Central memory CD8-positive, alpha-beta T cell (primary cell): ENCODE measurements around the gene TARP.

Source experiments
- ATAC-seq: fragments of 150-1000 bp; cut with Tn5 transposase; replicated peaks from 2 replicates; pipeline ENCODE4 v1.10.0; 2022; ENCODE audit warnings: mild to moderate bottlenecking, moderate FRiP score, moderate number of reproducible peaks; ENCODE audit not compliant: poor library complexity, severe bottlenecking; ENCODE audit errors: extremely low read depth
- DNase-seq, 2 donors: peaks; one replicate each; pipeline ENCODE4 v3.0.0; 2021; ENCODE audit warnings: low spot score in 2 of 2
- H3K27ac Mint-ChIP-seq: one replicate; pipeline ENCODE4 v1.8.0; 2022; ENCODE audit warnings: low read depth, mild to moderate bottlenecking, moderate library complexity, mixed read lengths
- H3K27me3 Mint-ChIP-seq: one replicate; pipeline ENCODE4 v1.8.0; 2022; ENCODE audit warnings: mixed read lengths
- H3K36me3 Mint-ChIP-seq: one replicate; pipeline ENCODE4 v1.8.0; 2022; ENCODE audit warnings: mild to moderate bottlenecking, moderate library complexity, mixed read lengths; ENCODE audit not compliant: insufficient read depth
- H3K4me1 Mint-ChIP-seq: one replicate; pipeline ENCODE4 v1.8.0; 2022; ENCODE audit warnings: mixed read lengths
- H3K4me3 Mint-ChIP-seq: one replicate; pipeline ENCODE4 v1.8.0; 2022; ENCODE audit warnings: mild to moderate bottlenecking, moderate library complexity, mixed read lengths
- H3K9me3 Mint-ChIP-seq: one replicate; pipeline ENCODE4 v1.8.0; 2022; ENCODE audit warnings: mixed read lengths

The TARP gene

GRCh38 chr7:38292442-38292841, 19.0 kb upstream of the TARP start:
- DNase-seq: no peak
- no peaks in the 10 kb centered on the region for H3K4me1 Mint-ChIP-seq
- no peak overlapping the region for H3K27ac Mint-ChIP-seq
- ATAC-seq: no peak
- H3K9me3 Mint-ChIP-seq: no peaks in the 10 kb centered on the region
- H3K4me3 Mint-ChIP-seq: no peak overlapping the region
- H3K27me3 Mint-ChIP-seq: no peaks in the 10 kb centered on the region
- H3K36me3 Mint-ChIP-seq: no peaks in the 10 kb centered on the region

- ATAC-seq: no peak
- no peaks in the 10 kb centered on the region for H3K9me3 Mint-ChIP-seq
- no peak overlapping the region for H3K4me3 Mint-ChIP-seq
- H3K27me3 Mint-ChIP-seq: no peaks in the 10 kb centered on the region
- no peak for DNase-seq
- H3K36me3 Mint-ChIP-seq: no peaks in the 10 kb centered on the region
- no peaks in the 10 kb centered on the region for H3K4me1 Mint-ChIP-seq
- H3K27ac Mint-ChIP-seq: no peak overlapping the region
Measured at GRCh38 chr7:38291650-38292049, 18.2 kb upstream of the TARP start.

- no peak for ATAC-seq
- DNase-seq: no peak
- H3K36me3 Mint-ChIP-seq: no peaks in the 10 kb centered on the region
- H3K27ac Mint-ChIP-seq: no peak overlapping the region
- H3K9me3 Mint-ChIP-seq: no peaks in the 10 kb centered on the region
- H3K27me3 Mint-ChIP-seq: no peaks in the 10 kb centered on the region
- no peak overlapping the region for H3K4me3 Mint-ChIP-seq
- H3K4me1 Mint-ChIP-seq: no peaks in the 10 kb centered on the region
Measured at GRCh38 chr7:38291117-38291647, 17.7 kb upstream of the TARP start.

GRCh38 chr7:38284553-38284952, 11.1 kb upstream of the TARP start:
- H3K4me3 Mint-ChIP-seq: no peak overlapping the region
- H3K4me1 Mint-ChIP-seq: no peaks in the 10 kb centered on the region
- no peak for DNase-seq
- no peak for ATAC-seq
- H3K27ac Mint-ChIP-seq: no peak overlapping the region
- H3K9me3 Mint-ChIP-seq: no peaks in the 10 kb centered on the region
- H3K27me3 Mint-ChIP-seq: no peaks in the 10 kb centered on the region
- H3K36me3 Mint-ChIP-seq: no peaks in the 10 kb centered on the region

GRCh38 chr7:38283809-38284208, 10.4 kb upstream of the TARP start:
- DNase-seq (no peak), ATAC-seq (no peak)
- no peaks in the 10 kb centered on the region for H3K9me3 Mint-ChIP-seq
- H3K4me1 Mint-ChIP-seq: no peaks in the 10 kb centered on the region
- H3K36me3 Mint-ChIP-seq: no peaks in the 10 kb centered on the region
- no peak overlapping the region for H3K4me3 Mint-ChIP-seq
- H3K27ac Mint-ChIP-seq: no peak overlapping the region
- no peaks in the 10 kb centered on the region for H3K27me3 Mint-ChIP-seq

GRCh38 chr7:38283107-38283506, 9.7 kb upstream of the TARP start:
- H3K4me3 Mint-ChIP-seq: no peak overlapping the region
- DNase-seq (no peak), ATAC-seq (no peak)
- H3K27me3 Mint-ChIP-seq: no peaks in the 10 kb centered on the region
- no peaks in the 10 kb centered on the region for H3K4me1 Mint-ChIP-seq
- H3K27ac Mint-ChIP-seq: no peak overlapping the region
- H3K36me3 Mint-ChIP-seq: no peaks in the 10 kb centered on the region
- no peaks in the 10 kb centered on the region for H3K9me3 Mint-ChIP-seq

GRCh38 chr7:38282081-38282480, 8.6 kb upstream of the TARP start:
- H3K27me3 Mint-ChIP-seq: no peaks in the 10 kb centered on the region
- ATAC-seq: no peak
- no peaks in the 10 kb centered on the region for H3K4me1 Mint-ChIP-seq
- no peak overlapping the region for H3K4me3 Mint-ChIP-seq
- no peak overlapping the region for H3K27ac Mint-ChIP-seq
- H3K9me3 Mint-ChIP-seq: no peaks in the 10 kb centered on the region
- no peaks in the 10 kb centered on the region for H3K36me3 Mint-ChIP-seq
- DNase-seq: no peak

- no peaks in the 10 kb centered on the region for H3K4me1 Mint-ChIP-seq
- H3K36me3 Mint-ChIP-seq: no peaks in the 10 kb centered on the region
- no peak for ATAC-seq
- no peaks in the 10 kb centered on the region for H3K9me3 Mint-ChIP-seq
- no peak for DNase-seq
- H3K4me3 Mint-ChIP-seq: no peak overlapping the region
- H3K27me3 Mint-ChIP-seq: no peaks in the 10 kb centered on the region
- no peak overlapping the region for H3K27ac Mint-ChIP-seq
Measured at GRCh38 chr7:38281266-38281665, 7.8 kb upstream of the TARP start.

- no peaks in the 10 kb centered on the region for H3K9me3 Mint-ChIP-seq
- H3K27ac Mint-ChIP-seq: no peak overlapping the region
- H3K4me3 Mint-ChIP-seq: no peak overlapping the region
- no peaks in the 10 kb centered on the region for H3K4me1 Mint-ChIP-seq
- ATAC-seq: no peak
- no peaks in the 10 kb centered on the region for H3K27me3 Mint-ChIP-seq
- no peaks in the 10 kb centered on the region for H3K36me3 Mint-ChIP-seq
- no peak for DNase-seq
Measured at GRCh38 chr7:38280707-38281106, 7.3 kb upstream of the TARP start.

GRCh38 chr7:38280000-38280399, 6.6 kb upstream of the TARP start:
- no peak overlapping the region for H3K4me3 Mint-ChIP-seq
- no peaks in the 10 kb centered on the region for H3K27me3 Mint-ChIP-seq
- H3K27ac Mint-ChIP-seq: no peak overlapping the region
- no peaks in the 10 kb centered on the region for H3K9me3 Mint-ChIP-seq
- ATAC-seq (no peak), DNase-seq (no peak)
- no peaks in the 10 kb centered on the region for H3K36me3 Mint-ChIP-seq
- no peaks in the 10 kb centered on the region for H3K4me1 Mint-ChIP-seq

- Mint-ChIP-seq H3K36me3 (no peaks in the 10 kb centered on the region), H3K27ac (no peak overlapping the region), H3K4me3 (peak overlapping the region; percentile 60)
Measured at GRCh38 chr7:38276096-38276877, 2.9 kb upstream of the TARP start.

GRCh38 chr7:38274927-38275620, 1.6 kb upstream of the TARP start:
- Mint-ChIP-seq H3K4me3 (peak overlapping the region; percentile 49), H3K27ac (no peak overlapping the region), H3K36me3 (no peaks in the 10 kb centered on the region), H3K4me1 (no peaks in the 10 kb centered on the region), H3K27me3 (no peaks in the 10 kb centered on the region), H3K9me3 (no peaks in the 10 kb centered on the region)
- no peak for DNase-seq
- ATAC-seq: no peak

More at GRCh38 chr7:38276096-38276877, 2.9 kb upstream of the TARP start:
- DNase-seq (no peak), ATAC-seq (no peak)
- no peaks in the 10 kb centered on the region for H3K9me3 Mint-ChIP-seq
- no peaks in the 10 kb centered on the region for H3K4me1 Mint-ChIP-seq
- H3K27me3 Mint-ChIP-seq: no peaks in the 10 kb centered on the region

GRCh38 chr7:38274486-38274885, 1.1 kb upstream of the TARP start:
- no peaks in the 10 kb centered on the region for H3K27me3 Mint-ChIP-seq
- no peaks in the 10 kb centered on the region for H3K4me1 Mint-ChIP-seq
- peak overlapping the region; percentile 49 for H3K4me3 Mint-ChIP-seq
- no peak overlapping the region for H3K27ac Mint-ChIP-seq
- DNase-seq: no peak
- ATAC-seq: no peak
- H3K9me3 Mint-ChIP-seq: no peaks in the 10 kb centered on the region
- no peaks in the 10 kb centered on the region for H3K36me3 Mint-ChIP-seq
